ENCODE data around the gene COMMD1.
"Not testable (repeated sequence)": the region's sequence is repeated elsewhere in the genome, so short reads cannot be mapped to it uniquely, and the experiment has no call there.

COMMD1 gene

DNA sequence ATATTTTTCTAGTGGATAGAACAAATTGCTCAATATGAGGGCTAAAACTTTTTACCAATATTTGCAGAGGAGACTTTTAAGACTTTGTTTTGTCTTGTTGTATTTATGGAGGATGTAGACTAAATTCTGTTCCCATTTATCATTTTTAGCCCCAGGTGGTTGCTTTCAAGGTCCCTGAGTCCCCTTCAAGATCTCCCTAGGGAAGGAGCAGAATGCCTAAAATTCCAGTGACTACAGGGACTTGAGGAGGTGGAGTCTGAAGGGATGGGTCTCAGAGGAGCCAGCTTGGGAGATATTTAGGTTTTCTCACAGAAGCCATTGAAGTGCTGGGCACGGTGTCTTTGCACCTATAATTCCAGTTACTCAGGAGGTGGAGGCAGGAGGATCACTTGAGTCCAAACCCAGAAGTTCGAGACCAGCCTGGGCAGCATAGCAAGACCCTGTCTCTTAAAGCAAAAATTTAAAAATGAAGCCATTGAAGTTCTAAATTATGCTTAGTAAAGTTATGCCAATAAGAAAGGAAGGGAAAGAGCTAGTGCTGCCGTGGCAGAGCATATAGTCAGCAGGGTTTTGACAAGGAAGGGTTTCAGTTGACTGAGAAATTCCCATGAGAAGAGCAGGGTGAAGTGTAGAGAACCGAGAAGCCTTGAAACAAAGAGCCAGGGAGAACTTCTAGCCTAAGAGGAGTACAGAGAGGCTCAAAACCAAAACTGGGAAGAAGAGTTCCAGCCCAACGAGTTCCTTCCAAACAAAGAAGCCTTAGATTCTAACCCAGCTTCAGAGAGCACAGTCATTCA is 43.4 kb downstream of the COMMD1 start:
- Mint-ChIP-seq H3K4me3 (no peak overlapping the region), H3K9me3 (ENCODE audit: low read depth) (peaks cover 5% of the 10 kb centered on the region), H3K27ac (no peak overlapping the region), H3K4me1 (ENCODE audit: low read depth) (no peaks in the 10 kb centered on the region), H3K27me3 (no peaks in the 10 kb centered on the region), H3K36me3 (peaks cover 18% of the 10 kb centered on the region)

DNA sequence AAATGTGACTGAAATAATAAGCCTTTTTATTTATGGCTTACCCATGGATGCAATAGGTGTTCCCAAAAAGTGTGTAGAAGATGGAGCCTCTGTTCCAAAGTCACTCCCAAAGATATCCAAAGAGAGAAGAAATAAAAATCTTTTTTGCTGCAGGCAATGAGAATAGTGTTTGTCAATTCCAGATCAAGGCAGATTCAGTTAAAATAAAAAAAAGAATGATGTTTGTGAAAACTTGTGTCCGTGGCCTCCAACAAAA is 43.9 kb downstream of the COMMD1 start:
- Mint-ChIP-seq H3K4me1 (ENCODE audit: low read depth) (no peaks in the 10 kb centered on the region), H3K4me3 (no peak overlapping the region), H3K27ac (no peak overlapping the region), H3K9me3 (ENCODE audit: low read depth) (peaks cover 5% of the 10 kb centered on the region), H3K27me3 (no peaks in the 10 kb centered on the region), H3K36me3 (peaks cover 18% of the 10 kb centered on the region)

GRCh38 chr2:61949714-61950560 is 44.5 kb downstream of the COMMD1 start:
- peaks cover 15% of the 10 kb centered on the region for H3K36me3 Mint-ChIP-seq
- H3K4me3 Mint-ChIP-seq = no peak overlapping the region
- no peaks in the 10 kb centered on the region for H3K4me1 Mint-ChIP-seq (ENCODE audit: low read depth)
- H3K27me3 Mint-ChIP-seq = no peaks in the 10 kb centered on the region
- peaks cover 5% of the 10 kb centered on the region for H3K9me3 Mint-ChIP-seq (ENCODE audit: low read depth)
- H3K27ac Mint-ChIP-seq = no peak overlapping the region

DNA sequence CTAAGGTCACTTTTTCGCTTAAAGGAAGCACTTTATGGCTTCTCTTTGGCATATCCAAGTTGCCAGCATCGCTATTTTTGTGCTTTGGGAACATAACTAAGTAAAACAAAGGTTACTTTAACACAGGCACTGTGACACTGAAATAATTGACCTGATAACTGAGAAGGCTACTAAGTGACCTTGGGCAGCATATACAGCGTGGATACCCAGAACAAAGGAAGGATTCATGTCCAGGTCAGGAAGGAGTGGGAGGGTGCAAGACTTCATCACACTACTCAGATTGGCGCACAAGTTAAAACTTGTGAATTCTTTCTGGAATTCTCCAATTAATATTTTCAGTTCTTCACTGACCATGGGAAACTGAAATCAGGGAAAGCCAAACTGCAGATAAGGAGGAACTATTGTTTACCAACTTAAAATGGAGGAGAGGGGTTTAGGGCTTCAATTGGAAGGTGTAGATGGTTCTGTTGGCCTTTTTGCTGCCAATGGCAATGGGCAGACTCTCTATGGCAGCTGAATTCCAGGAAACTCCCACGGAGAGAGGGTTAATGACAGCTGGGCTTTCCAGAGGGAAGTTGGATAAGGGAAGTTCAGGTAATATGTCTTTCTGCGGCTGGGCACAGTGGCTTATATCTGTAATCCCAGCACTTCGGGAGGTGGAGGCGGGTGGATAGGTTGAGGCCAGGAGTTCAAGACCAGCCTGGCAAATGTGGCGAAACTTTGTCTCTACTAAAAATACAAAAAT is 45.3 kb downstream of the COMMD1 start:
- Mint-ChIP-seq H3K36me3 (peaks cover 15% of the 10 kb centered on the region), H3K27me3 (no peaks in the 10 kb centered on the region)

GRCh38 chr2:61951881-61952280 is 46.4 kb downstream of the COMMD1 start:
- Mint-ChIP-seq H3K36me3 (peaks cover 15% of the 10 kb centered on the region), H3K4me3 (no peak overlapping the region), H3K27ac (no peak overlapping the region), H3K4me1 (ENCODE audit: low read depth) (peaks cover 2% of the 10 kb centered on the region), H3K27me3 (no peaks in the 10 kb centered on the region), H3K9me3 (ENCODE audit: low read depth) (peaks cover 5% of the 10 kb centered on the region)

More for the DNA sequence above, 45.3 kb downstream of the COMMD1 start:
- Mint-ChIP-seq H3K4me1 (ENCODE audit: low read depth) (no peaks in the 10 kb centered on the region), H3K4me3 (no peak overlapping the region), H3K9me3 (ENCODE audit: low read depth) (peaks cover 5% of the 10 kb centered on the region), H3K27ac (no peak overlapping the region)

GRCh38 chr2:61952288-61952687 is 46.8 kb downstream of the COMMD1 start:
- H3K36me3 Mint-ChIP-seq = peaks cover 15% of the 10 kb centered on the region
- no peaks in the 10 kb centered on the region for H3K27me3 Mint-ChIP-seq
- peaks cover 5% of the 10 kb centered on the region for H3K4me1 Mint-ChIP-seq (ENCODE audit: low read depth)
- peaks cover 5% of the 10 kb centered on the region for H3K9me3 Mint-ChIP-seq (ENCODE audit: low read depth)
- H3K4me3 Mint-ChIP-seq = no peak overlapping the region
- H3K27ac Mint-ChIP-seq = no peak overlapping the region

- H3K27ac Mint-ChIP-seq = not testable (repeated sequence)
These were observed 49.4 kb downstream of the COMMD1 start for GRCh38 chr2:61954856-61955255.

GRCh38 chr2:61959381-61960293 is 54.2 kb downstream of the COMMD1 start:
- peaks cover 13% of the 10 kb centered on the region for H3K4me1 Mint-ChIP-seq (ENCODE audit: low read depth)
- peaks cover 5% of the 10 kb centered on the region for H3K9me3 Mint-ChIP-seq (ENCODE audit: low read depth)
- H3K27ac Mint-ChIP-seq = no peak overlapping the region
- H3K36me3 Mint-ChIP-seq = peaks cover 9% of the 10 kb centered on the region
- no peak overlapping the region for H3K4me3 Mint-ChIP-seq
- H3K27me3 Mint-ChIP-seq = no peaks in the 10 kb centered on the region

More at GRCh38 chr2:61954856-61955255, 49.4 kb downstream of the COMMD1 start:
- H3K4me3 Mint-ChIP-seq; H3K9me3 Mint-ChIP-seq (ENCODE audit: low read depth); H3K27me3 Mint-ChIP-seq: not testable (repeated sequence)
- Mint-ChIP-seq H3K4me1 (ENCODE audit: low read depth) (peaks cover 13% of the 10 kb centered on the region), H3K36me3 (peaks cover 14% of the 10 kb centered on the region)

GRCh38 chr2:61961231-61961901 is 55.9 kb downstream of the COMMD1 start:
- Mint-ChIP-seq H3K27ac (no peak overlapping the region), H3K36me3 (peaks cover 11% of the 10 kb centered on the region), H3K27me3 (no peaks in the 10 kb centered on the region), H3K4me3 (no peak overlapping the region), H3K9me3 (ENCODE audit: low read depth) (peaks cover 5% of the 10 kb centered on the region), H3K4me1 (ENCODE audit: low read depth) (peaks cover 16% of the 10 kb centered on the region)

- Mint-ChIP-seq H3K9me3 (ENCODE audit: low read depth) (peaks cover 5% of the 10 kb centered on the region), H3K27me3 (no peaks in the 10 kb centered on the region), H3K36me3 (peaks cover 11% of the 10 kb centered on the region), H3K4me3 (no peak overlapping the region), H3K27ac (no peak overlapping the region), H3K4me1 (ENCODE audit: low read depth) (peaks cover 10% of the 10 kb centered on the region)
These were observed 56.9 kb downstream of the COMMD1 start for GRCh38 chr2:61962095-61962984.

GRCh38 chr2:61966087-61966727 is 60.7 kb downstream of the COMMD1 start:
- peaks cover 2% of the 10 kb centered on the region for H3K36me3 Mint-ChIP-seq
- peaks cover 3% of the 10 kb centered on the region for H3K4me1 Mint-ChIP-seq (ENCODE audit: low read depth)
- H3K27me3 Mint-ChIP-seq = no peaks in the 10 kb centered on the region
- no peak overlapping the region for H3K4me3 Mint-ChIP-seq
- no peak overlapping the region for H3K27ac Mint-ChIP-seq
- H3K9me3 Mint-ChIP-seq (ENCODE audit: low read depth) = no peaks in the 10 kb centered on the region

GRCh38 chr2:61967262-61967661 is 61.8 kb downstream of the COMMD1 start:
- Mint-ChIP-seq H3K4me3 (no peak overlapping the region), H3K4me1 (ENCODE audit: low read depth) (peaks cover 3% of the 10 kb centered on the region), H3K27me3 (no peaks in the 10 kb centered on the region)

GRCh38 chr2:61969376-61969775 is 63.9 kb downstream of the COMMD1 start:
- H3K4me3 Mint-ChIP-seq = no peak overlapping the region
- H3K9me3 Mint-ChIP-seq (ENCODE audit: low read depth) = no peaks in the 10 kb centered on the region
- H3K4me1 Mint-ChIP-seq (ENCODE audit: low read depth) = peaks cover 3% of the 10 kb centered on the region
- H3K27me3 Mint-ChIP-seq = no peaks in the 10 kb centered on the region
- no peak overlapping the region for H3K27ac Mint-ChIP-seq
- peaks cover 2% of the 10 kb centered on the region for H3K36me3 Mint-ChIP-seq

More at GRCh38 chr2:61967262-61967661, 61.8 kb downstream of the COMMD1 start:
- Mint-ChIP-seq H3K36me3 (peaks cover 2% of the 10 kb centered on the region), H3K27ac (no peak overlapping the region), H3K9me3 (ENCODE audit: low read depth) (no peaks in the 10 kb centered on the region)
